Suprapubic skin (tissue), 4 donors: ENCODE measurements around the gene ZP2. TPM values are rescaled to one million over a fixed set of nuclear protein-coding genes. Genes with fewer than 3 reads are reported as not detected.

ENCODE experiments used
- DNase-seq, 2 donors: peaks; one replicate each; pipeline ENCODE4 v3.0.0-alpha.2; 2019; ENCODE audit warnings: low spot score in 2 of 2
- H3K27ac ChIP-seq: fragments of 200-600 bp; sonication (generic); one replicate; pipeline ENCODE4 v1.5.1; 2019
- H3K27me3 ChIP-seq: fragments of 200-600 bp; sonication (generic); one replicate; pipeline ENCODE4 v1.5.1; 2019
- H3K36me3 ChIP-seq: fragments of 200-600 bp; sonication (generic); one replicate; pipeline ENCODE4 v1.5.1; 2019
- H3K4me1 ChIP-seq: fragments of 200-600 bp; sonication (generic); one replicate; pipeline ENCODE4 v1.5.1; 2019
- H3K4me3 ChIP-seq: fragments of 200-600 bp; sonication (generic); one replicate; pipeline ENCODE4 v1.5.1; 2019; ENCODE audit warnings: mild to moderate bottlenecking
- H3K9me3 ChIP-seq: fragments of 200-600 bp; sonication (generic); one replicate; pipeline ENCODE4 v1.5.1; 2019
- CTCF ChIP-seq, 2 donors: fragments of 200-600 bp in 1 of 2; fragments of 450-650 bp in 1 of 2; sonication (generic) in 1 of 2; IDR thresholded peaks; one replicate each; pipeline ENCODE4 v1.5.1; 2016 to 2019; ENCODE audit warnings: antibody characterized with exemption in 2 of 2, mild to moderate bottlenecking in 1 of 2, moderate library complexity in 1 of 2
- EP300 ChIP-seq: sonication (generic); formaldehyde crosslinking; IDR thresholded peaks from one replicate; pipeline ENCODE4 v1.6.1; 2017; ENCODE audit warnings: antibody characterized with exemption
- POLR2A ChIP-seq, 2 donors: fragments of 450-650 bp; IDR thresholded peaks; one replicate each; pipeline ENCODE4 v1.6.1; 2017; ENCODE audit warnings: antibody characterized with exemption in 2 of 2, mild to moderate bottlenecking in 2 of 2, moderate library complexity in 2 of 2
- POLR2AphosphoS5 ChIP-seq, 3 donors: sonication (generic); formaldehyde crosslinking; IDR thresholded peaks; one replicate each; pipeline ENCODE4 v1.6.1; 2017; ENCODE audit warnings: antibody characterized with exemption in 3 of 3
- whole genome bisulfite sequencing: methylation state at CpG from one replicate; pipeline ENCODE4 v1.1.5; 2018; 5-methylcytosine and 5-hydroxymethylcytosine counted together
- total RNA-seq, 4 donors: library from RNA; depleted of rRNA; stranded (reverse); fragments of >200 nt; gene quantifications; one replicate each; pipeline ENCODE4 v1.1.0, GENCODE V29; 2016

ZP2 gene
- total RNA-seq, 4 donors from 2014 or later: not detected

DNA sequence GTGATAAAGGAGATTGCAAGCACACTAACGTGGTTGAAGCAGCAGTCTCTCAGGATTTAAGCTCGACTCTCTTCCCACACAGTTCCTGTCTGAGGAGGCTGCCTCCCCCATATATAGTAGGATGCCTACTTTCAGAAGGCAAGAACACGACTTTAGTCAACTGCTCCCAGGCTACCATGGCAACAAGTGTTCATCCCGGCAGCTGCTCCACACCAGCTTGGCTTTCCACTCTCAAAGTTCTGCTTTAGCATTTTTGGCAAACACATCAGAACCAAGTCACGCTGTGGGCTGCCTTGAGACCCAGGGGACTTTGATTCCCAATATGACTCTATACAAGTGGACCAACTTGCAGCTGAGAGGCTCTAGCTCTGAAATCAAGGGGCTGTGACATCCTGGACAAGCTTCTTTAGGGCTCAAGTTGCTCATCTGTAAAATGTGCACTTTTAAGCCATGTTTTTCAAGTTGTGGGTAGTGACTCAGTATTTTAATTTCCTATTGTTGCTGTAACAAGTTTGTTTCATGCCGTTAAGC, 16.5 kb downstream of the ZP2 start:
- Histone ChIP-seq H3K4me3 (no peak overlapping the region), H3K4me1 (no peaks in the 10 kb centered on the region), H3K27me3 (peaks cover 6% of the 10 kb centered on the region), H3K36me3 (no peaks in the 10 kb centered on the region), H3K27ac (no peak overlapping the region), H3K9me3 (no peaks in the 10 kb centered on the region)
- TF ChIP-seq CTCF (IDR thresholded peaks at IDR 0.05) (no peak), POLR2A (IDR thresholded peaks at IDR 0.05) (no peak), POLR2AphosphoS5 (IDR thresholded peaks at IDR 0.05) (no peak)
- DNase-seq: no peak
- 49% methylated on average over 5 of the region's 6 CpGs for WGBS

GRCh38 chr16:21192991-21193390, 18.4 kb downstream of the ZP2 start:
- no peaks in the 10 kb centered on the region for H3K36me3 ChIP-seq
- no peaks in the 10 kb centered on the region for H3K9me3 ChIP-seq
- H3K27ac ChIP-seq: no peak overlapping the region
- 81% methylated on average over 1 of the region's 1 CpG for WGBS
- DNase-seq: no peak
- H3K27me3 ChIP-seq: no peaks in the 10 kb centered on the region
- H3K4me3 ChIP-seq: no peak overlapping the region
- no peak for TF ChIP-seq POLR2AphosphoS5 (IDR thresholded peaks at IDR 0.05)
- TF ChIP-seq CTCF (IDR thresholded peaks at IDR 0.05): no peak
- no peak for TF ChIP-seq POLR2A (IDR thresholded peaks at IDR 0.05)
- TF ChIP-seq EP300: no peak
- peaks cover 7% of the 10 kb centered on the region for H3K4me1 ChIP-seq

DNA sequence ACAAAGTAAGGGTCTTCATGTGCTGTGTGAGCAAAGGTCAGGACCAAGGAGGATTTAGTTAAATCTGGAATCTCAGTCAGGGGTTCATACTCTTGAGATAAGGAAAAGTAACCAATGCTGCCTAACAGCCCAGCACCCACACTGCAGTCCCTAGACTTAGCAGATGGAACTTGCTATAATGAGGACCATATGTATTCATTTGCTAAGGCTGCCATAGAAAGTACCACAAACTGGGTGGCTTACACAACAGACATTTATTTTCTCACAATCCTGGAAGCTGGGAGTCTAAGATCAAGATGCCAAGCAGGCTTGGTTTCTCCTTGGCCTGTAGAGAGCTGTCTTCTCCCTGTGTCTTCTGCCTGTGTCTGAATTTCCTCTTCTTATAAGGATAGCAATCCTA, 20.8 kb downstream of the ZP2 start:
- H3K27ac ChIP-seq: no peak overlapping the region
- TF ChIP-seq CTCF (IDR thresholded peaks at IDR 0.05) (no peak), POLR2A (IDR thresholded peaks at IDR 0.05) (no peak)

GRCh38 chr16:21190013-21190412, 21.4 kb downstream of the ZP2 start:
- DNase-seq: no peak
- TF ChIP-seq POLR2AphosphoS5 (IDR thresholded peaks at IDR 0.05) (no peak), EP300 (no peak), CTCF (IDR thresholded peaks at IDR 0.05) (no peak), POLR2A (IDR thresholded peaks at IDR 0.05) (no peak)
- no peaks in the 10 kb centered on the region for H3K9me3 ChIP-seq
- H3K27me3 ChIP-seq: no peaks in the 10 kb centered on the region
- H3K27ac ChIP-seq: no peak overlapping the region
- H3K36me3 ChIP-seq: no peaks in the 10 kb centered on the region
- 94% methylated on average over 4 of the region's 4 CpGs for WGBS
- H3K4me3 ChIP-seq: no peak overlapping the region
- H3K4me1 ChIP-seq: peaks cover 7% of the 10 kb centered on the region

More for the DNA sequence above, 20.8 kb downstream of the ZP2 start:
- H3K27me3 ChIP-seq: no peaks in the 10 kb centered on the region
- peaks cover 7% of the 10 kb centered on the region for H3K4me1 ChIP-seq
- no peak for DNase-seq
- no peaks in the 10 kb centered on the region for H3K9me3 ChIP-seq
- no peak overlapping the region for H3K4me3 ChIP-seq
- H3K36me3 ChIP-seq: no peaks in the 10 kb centered on the region

DNA sequence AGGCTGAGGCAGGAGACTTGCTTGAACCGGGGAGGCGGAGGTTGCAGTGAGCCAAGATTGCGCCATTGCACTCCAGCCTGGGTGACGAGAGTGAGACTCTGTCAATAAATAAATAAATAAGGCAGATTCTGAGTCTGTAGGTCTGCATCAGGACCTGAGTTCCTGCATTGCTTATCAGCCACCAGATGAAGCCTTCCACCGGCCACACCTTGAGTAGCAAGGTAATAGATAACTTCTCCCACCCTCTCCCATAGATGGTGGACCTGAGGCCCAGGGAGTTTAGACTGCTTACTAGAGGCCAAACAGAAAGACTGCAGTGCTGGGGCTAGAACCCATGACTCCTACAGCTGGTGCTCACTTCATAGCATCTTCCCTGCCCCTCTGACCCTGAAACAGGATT, 22.1 kb downstream of the ZP2 start:
- Histone ChIP-seq H3K4me3 (no peak overlapping the region), H3K27ac (no peak overlapping the region), H3K9me3 (no peaks in the 10 kb centered on the region), H3K36me3 (no peaks in the 10 kb centered on the region), H3K4me1 (peaks cover 7% of the 10 kb centered on the region), H3K27me3 (no peaks in the 10 kb centered on the region)
- 83% methylated on average over 5 of the region's 5 CpGs for WGBS
- DNase-seq: no peak
- TF ChIP-seq POLR2AphosphoS5 (IDR thresholded peaks at IDR 0.05) (no peak), CTCF (IDR thresholded peaks at IDR 0.05) (no peak), POLR2A (IDR thresholded peaks at IDR 0.05) (no peak), EP300 (no peak)
